Left renal pelvis (tissue), 4 donors: ENCODE measurements around the gene ANKMY1. TPM values are rescaled to one million over a fixed set of nuclear protein-coding genes. Genes with fewer than 3 reads are reported as not detected.

ENCODE experiments used
- polyA plus RNA-seq, 4 donors: library from polyadenylated mRNA; unstranded; fragments of 120-200 nt; gene quantifications; one replicate each; pipeline ENCODE4 v1.2.1, GENCODE V29; 2013; ENCODE audit not compliant: insufficient read length in 4 of 4

The ANKMY1 gene
- polyA plus RNA-seq, 4 donors, result 10.0 to 17.8 (median 11.1) TPM

Other genes with a start within 250 kb of the ANKMY1 start
- 10 to 100 TPM; 31.7 to 77.1 (median 38.3) TPM for gene GPC1, start 122.3 kb downstream of the ANKMY1 start, polyA plus RNA-seq
- gene DUSP28, start 2.4 kb upstream of the ANKMY1 start, polyA plus RNA-seq, result 1 to 10 TPM; 5.2 to 8.6 (median 6.9) TPM
- 10 to 100 TPM; 16.7 to 33.8 (median 25.1) TPM for gene RNPEPL1, start 10.5 kb upstream of the ANKMY1 start, polyA plus RNA-seq
- gene CAPN10, start 28.7 kb upstream of the ANKMY1 start, polyA plus RNA-seq, result 10 to 100 TPM; 20.5 to 41.1 (median 20.8) TPM
- gene GPR35, start 67.5 kb upstream of the ANKMY1 start, polyA plus RNA-seq, result 1 to 10 TPM; 1.1 to 3.0 (median 1.4) TPM
- 1 to 10 TPM in 1 of 4 donors, under 1 TPM in 3; 0.17 to 2.5 (median 0.26) TPM for gene AQP12B, start 124.9 kb upstream of the ANKMY1 start, polyA plus RNA-seq
- 1 to 10 TPM in 1 of 4 donors, under 1 TPM in 1, not detected in 2; 0.60 to 1.6 TPM for gene AQP12A, start 133.9 kb upstream of the ANKMY1 start, polyA plus RNA-seq